Loucy (cell line): ENCODE measurements around the gene SMYD1.

Experiments used
- EZH2phosphoT487 ChIP-seq: fragments of 200-600 bp; IDR thresholded peaks from 2 replicates; pipeline ENCODE4 v1.6.1; 2018; ENCODE audit warnings: antibody characterized with exemption, mild to moderate bottlenecking, moderate library complexity, borderline replicate concordance
- TF ChIP-seq, protein P1 (sequence below): fragments of 200-600 bp; sonication (generic); conservative IDR thresholded peaks from 2 replicates; pipeline ENCODE4 v1.5.1; 2014; ENCODE audit warnings: mild to moderate bottlenecking, antibody characterized with exemption, low read length

GRCh38 chr2:88133875-88134274 lies 66.2 kb downstream of the SMYD1 start:
- TF ChIP-seq, protein P1, sequence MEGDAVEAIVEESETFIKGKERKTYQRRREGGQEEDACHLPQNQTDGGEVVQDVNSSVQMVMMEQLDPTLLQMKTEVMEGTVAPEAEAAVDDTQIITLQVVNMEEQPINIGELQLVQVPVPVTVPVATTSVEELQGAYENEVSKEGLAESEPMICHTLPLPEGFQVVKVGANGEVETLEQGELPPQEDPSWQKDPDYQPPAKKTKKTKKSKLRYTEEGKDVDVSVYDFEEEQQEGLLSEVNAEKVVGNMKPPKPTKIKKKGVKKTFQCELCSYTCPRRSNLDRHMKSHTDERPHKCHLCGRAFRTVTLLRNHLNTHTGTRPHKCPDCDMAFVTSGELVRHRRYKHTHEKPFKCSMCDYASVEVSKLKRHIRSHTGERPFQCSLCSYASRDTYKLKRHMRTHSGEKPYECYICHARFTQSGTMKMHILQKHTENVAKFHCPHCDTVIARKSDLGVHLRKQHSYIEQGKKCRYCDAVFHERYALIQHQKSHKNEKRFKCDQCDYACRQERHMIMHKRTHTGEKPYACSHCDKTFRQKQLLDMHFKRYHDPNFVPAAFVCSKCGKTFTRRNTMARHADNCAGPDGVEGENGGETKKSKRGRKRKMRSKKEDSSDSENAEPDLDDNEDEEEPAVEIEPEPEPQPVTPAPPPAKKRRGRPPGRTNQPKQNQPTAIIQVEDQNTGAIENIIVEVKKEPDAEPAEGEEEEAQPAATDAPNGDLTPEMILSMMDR: no peak
- no peak for TF ChIP-seq EZH2phosphoT487
